Hematopoietic multipotent progenitor cell treated with erythropoietin and hydrocortisone succinate and interleukin-3 and kit ligand, for 4 days (in vitro differentiated cells): ENCODE measurements around the gene PPP4R2.
A peak's percentile ranks its signal among the peaks of the same experiment; 100 is the strongest.
"Not testable (repeated sequence)": the region's sequence is repeated elsewhere in the genome, so short reads cannot be mapped to it uniquely, and the experiment has no call there.

Source experiments
- DNase-seq: peaks from one replicate; pipeline ENCODE4 v3.0.0-alpha.2; 2015

PPP4R2 gene

DNA sequence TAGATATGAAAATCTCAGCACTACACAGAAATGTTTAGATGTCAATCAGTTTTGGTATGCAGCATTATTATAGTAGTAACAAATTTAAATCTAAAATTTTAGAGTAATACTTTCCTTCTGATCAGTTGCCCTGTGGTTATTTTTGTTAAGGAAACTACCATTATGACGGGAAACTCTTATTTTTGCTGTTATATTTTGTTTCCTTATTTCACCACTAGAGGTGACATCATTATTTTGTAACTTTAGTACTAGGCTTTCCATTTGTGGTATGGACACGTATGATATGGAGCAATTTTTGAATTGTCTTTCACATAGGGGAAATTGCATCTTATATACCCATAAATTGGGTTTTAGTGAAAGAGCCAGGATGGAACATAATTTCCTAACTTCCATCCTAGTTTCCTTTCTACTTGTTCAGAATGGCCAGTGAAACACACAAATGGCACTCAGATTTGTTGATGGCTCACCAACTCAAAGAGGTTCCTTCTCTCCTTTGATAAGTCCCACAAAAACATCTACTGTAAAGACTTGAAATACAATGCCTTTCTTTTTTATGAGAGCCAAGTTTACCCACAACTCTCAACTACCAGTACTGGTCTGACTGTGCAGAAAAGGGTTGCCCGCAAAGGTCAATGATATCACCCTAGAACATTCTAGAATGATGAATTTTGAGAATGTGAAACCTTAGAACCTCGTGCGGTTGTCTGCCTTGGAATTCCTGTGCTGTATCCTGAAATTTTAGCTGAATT lies 19.4 kb upstream of the PPP4R2 start:
- DNase-seq, result peak; percentile 61

DNA sequence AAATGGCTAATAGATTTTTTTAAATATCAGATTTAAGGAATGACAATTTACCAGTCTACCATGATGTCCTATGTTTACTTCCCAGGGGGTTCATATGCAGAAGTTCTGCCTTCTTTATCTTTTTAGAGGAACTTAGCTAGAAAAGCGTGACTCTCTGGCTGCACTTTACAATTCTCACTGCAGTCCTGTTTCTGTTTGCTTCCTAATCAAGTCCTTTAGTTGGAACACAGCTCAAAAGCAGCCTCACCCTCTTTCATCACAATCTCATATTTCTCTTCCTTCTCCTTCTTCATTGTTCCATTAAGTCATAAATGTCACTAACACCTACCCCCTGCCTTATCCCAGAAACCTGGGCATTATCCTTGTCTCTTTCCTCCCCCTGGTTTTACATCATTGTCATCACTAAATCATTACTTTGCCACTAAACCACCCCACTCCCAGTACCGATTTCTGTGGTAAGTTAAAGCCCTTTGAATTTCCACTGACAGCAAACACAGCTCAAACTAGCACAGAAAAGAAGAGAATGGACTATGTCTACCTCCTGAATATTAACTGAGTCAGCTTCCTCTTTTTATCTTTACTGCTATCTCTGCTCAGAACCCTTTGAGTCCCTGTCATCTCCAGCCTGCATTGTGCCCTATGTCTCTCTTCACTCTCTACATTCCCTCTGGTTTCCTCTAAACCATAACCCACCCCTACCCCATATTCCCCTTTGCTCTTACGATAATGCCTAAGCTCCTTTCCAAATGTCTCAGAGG lies 13.8 kb upstream of the PPP4R2 start:
- peak; percentile 38 for DNase-seq

DNA sequence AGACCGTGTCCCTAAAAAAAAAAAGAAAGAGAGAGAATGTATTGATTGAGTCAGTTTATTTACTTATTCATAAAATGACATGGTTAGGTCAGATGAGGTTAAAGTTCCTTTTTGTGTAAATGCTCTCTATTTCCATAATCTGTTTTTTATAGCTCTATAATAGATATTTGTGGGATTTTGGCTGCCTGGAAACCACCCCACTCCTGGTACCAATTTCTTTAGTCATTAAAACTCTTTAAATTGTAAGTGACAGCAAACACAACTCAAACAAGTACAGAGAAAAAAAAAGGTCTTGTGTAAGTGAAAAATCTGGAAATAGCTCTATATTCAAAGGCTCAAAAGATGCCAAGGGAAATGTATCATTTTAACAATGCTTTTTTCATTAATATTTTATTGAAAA lies 11.0 kb upstream of the PPP4R2 start:
- no peak for DNase-seq

DNA sequence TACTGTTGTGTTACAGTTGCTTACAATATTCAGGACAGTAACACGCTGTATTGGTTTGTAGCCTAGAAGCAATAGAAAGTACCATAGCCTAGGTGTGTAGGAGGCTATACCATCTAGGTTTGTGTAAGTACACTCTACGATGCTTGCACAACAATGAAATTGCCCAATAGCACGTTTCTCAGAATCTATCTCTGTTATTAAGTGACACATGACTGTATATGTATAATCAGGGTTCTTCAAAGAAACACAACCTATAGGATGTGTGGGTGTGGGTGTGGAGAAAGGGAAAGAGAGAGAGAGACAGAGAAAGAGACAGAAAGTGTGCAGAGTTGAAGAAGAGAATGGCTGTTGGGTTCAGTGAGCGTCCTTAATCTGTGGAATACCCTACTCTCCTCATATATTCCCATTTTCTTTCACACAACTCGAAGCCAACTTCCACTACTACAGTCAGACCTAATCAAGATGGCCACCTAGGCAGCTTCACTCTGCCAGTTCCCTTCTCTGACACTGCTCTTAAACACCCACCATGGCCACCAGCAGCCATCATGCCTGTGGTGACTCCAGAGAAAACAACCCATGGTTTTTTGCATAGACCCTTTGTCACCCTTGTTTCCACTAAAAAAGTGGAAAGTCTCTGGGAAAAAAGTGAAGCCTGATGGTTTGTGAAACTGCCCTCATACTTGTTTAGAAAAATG lies 5.8 kb upstream of the PPP4R2 start:
- peak; percentile 40 for DNase-seq

DNA sequence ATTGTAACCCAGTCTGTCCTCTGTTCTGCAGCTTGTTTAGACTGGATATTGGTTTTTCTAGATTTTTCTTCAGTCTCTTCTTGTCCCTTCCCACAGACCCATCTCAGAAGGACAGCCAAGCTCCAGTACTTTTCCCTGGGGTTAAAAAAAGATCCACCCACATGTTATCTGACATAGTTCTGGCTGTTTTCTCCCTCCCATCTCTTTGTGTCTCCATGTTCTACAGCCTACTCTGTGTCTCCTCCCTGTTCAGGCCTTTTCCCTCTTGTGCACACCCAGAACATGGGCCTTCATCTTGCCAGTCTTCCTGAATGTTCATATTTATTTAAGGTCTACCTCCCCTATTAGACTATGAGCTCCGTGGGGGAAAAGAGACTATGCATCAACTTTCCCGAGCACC lies 5.1 kb upstream of the PPP4R2 start:
- no peak for DNase-seq

DNA sequence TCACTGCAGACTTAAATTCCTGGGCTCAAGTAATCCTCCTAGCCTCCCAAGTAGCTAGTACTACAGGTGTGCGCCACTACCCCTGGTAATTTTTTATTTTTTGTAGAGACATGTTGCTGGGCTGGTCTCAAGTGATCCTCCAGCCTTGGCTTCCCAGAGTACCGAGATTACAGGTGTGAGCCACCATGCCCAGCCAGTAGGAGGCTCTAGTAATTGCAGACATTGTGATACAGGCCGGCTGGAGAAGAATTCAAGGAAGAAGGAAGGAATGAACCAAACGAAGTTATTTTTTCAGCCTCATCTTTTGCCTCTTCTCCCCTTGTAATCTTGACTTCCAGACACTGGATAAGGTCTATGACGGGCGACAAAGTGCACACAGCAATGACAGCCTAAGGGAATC lies 3.2 kb upstream of the PPP4R2 start:
- DNase-seq, result no peak

DNA sequence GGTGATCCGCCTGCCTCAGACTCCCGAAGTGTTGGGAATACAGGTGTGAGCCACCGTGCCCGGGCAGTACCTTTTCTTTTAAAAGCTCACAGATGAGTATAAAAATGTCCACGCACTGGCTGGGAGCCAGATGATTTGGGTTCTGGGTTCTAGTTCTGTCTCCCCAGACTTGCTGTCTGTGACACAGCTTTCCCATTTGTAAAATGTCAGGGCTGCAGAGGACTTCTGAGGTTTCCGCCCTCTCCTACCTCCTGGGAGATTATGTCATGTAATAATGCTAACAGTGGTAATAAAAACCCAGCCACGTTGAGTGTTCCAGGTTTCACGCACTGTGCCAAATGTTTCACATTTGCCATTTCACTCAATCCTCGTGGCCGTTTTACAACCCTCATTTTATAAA lies 1.3 kb upstream of the PPP4R2 start:
- DNase-seq, result no peak

DNA sequence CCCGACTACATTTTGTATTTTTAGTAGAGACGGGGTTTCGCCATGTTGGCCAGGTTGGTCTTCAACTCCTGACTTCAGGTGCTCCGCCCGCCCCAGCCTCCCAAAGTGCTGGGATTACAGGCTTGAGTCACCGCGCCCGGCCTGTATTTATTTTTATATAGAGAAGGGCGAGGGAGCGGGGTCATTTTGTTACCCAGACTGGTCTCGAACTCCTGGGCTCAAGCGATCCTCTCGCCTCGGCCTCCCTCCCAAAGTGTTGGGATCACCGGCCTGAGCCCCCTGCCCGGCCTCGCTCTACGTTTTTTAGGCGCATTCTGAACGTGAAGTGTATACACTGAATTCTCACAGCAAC lies 514 bp upstream of the PPP4R2 start:
- no peak for DNase-seq

DNA sequence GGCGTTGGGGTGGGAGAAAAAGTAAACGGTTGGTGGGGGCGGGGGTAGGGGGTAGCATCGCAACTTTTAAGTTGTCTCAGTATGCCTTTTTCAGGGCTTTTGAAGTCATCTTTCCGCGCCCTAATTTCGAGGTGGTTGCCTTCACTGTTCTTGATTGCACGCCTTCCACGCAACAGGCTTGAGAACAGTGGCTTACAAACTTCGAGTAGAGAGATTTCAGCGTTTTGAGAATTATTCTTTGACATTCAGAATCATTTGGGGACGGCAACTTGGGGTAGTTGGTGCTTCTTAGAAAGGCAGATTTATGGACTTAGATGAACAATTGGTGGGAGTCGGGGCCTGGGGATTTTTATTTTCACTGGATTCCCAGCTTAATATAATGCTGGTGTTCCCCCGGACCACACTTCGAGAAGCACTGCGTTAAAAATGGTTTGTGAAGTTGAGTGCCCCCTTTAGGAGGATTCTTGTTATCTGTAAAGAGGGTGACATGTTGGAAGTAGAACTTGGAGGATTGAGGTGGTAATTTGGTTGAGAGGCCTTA lies 880 bp downstream of the PPP4R2 start:
- DNase-seq, result peak; percentile 89

DNA sequence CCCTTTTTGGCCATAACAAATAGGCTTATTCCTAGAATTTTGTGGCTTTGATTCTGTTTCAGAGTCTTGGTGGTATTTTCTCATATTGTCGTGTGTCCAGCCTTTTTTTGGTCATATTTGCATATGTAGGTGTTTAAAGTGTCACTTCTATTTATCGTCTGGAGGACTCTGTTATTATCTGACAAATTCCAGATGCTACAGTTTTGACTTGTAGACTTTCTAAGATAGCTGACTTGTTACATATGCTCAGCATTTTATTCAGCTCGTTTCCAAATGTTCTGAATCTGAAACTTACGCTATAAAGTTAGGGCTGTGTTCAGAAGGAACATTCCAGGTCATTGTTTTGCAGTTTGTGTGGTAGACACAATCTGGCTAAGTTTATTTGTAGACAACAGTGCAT lies 1.9 kb downstream of the PPP4R2 start:
- no peak for DNase-seq

DNA sequence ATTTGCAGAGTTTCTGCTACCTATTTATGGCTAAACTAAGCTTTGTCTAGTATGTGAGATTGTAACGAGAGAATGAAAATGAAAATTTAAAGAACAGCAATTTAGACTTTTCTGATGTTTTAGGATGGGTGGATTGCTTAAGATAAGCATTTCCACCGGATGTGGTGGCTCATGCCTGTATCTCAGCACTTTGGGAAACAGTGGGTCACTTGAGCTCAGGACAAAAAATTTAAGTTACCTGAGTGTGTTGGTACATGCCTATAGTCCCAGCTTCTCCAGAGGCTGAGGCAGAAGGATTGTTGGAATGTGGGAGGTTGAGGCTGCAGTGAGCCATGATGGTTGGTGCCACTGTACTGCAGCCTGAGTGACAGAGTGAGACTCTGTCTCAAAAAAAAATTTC lies 3.3 kb downstream of the PPP4R2 start:
- peak; percentile 35 for DNase-seq

DNA sequence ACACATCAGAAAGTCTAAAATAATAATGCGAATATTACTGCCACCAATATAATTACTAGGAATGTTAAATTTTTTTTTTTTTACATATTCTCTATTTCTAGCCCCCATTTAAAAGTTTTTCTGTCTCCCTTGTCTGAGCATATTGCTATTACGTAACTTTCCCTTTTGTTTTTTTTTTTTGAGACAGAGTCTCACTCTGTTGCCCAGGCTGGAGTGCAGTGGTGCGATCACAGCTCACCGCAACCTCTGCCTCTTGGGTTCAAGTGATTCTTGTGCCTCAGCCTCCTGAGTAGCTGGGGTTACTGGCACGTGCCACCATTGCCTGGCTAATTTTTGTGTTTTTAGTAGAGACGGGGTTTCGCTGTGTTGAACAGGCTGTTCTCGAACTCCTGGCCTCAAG lies 6.4 kb downstream of the PPP4R2 start:
- DNase-seq, result not testable (repeated sequence)

DNA sequence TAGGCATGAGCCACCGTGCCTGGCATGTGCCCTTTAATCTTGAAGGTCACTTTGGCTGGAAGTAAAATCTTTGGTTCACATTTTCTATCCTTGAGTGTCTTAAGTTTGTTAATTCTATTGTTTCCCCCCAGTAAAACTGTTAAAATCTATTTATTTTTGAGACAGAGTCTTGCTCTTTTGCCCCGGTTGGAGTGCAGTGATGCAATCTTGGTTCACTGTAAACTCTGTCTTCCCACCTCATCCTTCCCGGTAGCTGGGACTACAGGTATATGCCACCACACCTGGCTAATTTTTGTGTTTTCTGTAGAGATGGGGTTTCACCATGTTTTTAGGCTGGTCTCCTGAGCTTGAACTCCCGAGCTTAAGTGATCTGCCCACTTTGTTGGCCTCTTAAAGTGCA lies 7.7 kb downstream of the PPP4R2 start:
- no peak for DNase-seq

DNA sequence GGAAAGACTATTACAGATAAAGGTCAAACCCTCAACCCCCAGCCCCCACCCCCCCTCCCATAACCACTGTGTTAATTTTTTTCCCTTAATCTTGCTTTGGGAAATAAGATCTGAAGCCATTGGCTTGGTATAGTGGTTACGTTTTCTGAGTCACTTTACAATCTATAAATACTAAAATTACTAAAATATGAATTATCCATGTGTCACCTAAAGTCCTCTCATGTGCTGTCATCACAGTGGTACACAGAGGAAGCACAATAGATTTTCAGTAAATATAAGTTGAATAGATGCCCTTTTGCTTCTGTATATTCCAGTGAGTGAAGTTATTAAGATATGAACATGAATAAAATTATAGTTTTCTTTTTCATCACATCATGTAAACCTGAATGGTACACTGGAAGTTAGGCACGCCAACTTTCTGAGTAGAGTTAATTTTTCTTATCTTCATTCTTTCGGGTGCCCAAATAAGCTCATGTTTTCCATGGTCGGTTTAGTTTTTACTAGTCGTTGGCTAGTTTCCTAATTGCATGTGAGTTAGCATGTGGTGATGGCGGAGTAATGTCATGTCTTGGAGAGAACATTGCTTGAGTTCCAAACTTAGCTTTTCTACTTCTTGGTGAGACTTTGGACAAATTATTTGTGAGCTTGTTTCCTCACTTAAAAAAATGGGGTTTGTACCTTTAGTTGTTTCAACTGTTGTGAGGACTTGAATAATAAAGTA lies 11.5 kb downstream of the PPP4R2 start:
- no peak for DNase-seq

DNA sequence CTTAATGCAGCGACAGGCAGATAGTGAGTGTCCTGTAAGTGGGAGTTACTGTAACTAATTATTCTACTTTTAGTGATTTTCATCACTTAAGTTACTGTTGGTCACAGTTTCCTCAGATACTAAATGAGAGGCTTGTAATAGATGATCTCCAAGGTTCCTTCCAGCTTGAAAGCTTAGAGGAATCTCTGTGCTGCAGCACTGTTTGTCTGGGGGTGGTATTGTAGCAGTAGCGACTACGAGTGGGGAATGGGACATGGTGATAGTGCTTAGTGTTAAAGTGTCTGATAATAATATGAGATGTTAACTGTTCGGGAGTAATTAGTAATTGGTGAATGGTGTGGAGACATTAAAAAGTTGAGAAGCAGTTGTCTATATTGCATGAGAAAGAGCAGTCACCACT lies 12.4 kb downstream of the PPP4R2 start:
- no peak for DNase-seq

DNA sequence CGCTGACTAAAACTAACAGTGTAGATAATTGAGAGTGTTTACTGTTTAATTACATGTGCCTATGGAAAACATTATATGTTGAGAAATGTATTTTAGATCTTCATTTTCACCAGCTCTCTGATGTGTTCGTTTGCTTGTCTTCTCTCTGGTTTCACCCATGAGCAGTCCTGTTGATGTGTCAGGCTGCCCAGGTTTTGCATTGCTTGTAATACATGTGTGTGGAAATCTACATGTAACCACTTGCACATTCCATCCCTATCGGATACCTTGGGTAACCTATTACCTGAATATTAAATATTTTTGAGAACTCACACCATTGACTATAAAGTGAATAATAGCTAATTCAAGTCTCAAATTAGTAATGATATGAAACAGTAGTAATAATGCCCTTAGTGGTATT lies 13.1 kb downstream of the PPP4R2 start:
- DNase-seq, result no peak

DNA sequence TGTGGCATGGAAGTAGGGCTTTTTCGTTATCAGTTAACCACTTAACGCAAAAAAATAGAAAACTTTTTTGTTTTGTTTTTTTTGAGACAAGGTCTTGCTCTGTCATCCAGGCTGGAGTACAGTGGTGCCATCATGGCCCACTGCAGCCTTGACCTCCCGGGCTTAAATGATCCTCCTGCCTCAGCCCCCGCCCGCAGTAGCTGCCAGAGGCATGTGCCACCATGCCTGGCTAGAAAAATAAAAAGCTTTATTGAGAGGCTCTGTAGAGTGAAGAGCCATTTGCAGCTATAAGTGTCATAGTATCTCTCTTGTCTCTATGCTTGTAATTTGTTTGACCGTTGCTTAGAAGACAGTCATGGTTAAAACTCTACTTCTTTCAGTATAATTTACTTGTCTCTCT lies 13.5 kb downstream of the PPP4R2 start:
- no peak for DNase-seq

DNA sequence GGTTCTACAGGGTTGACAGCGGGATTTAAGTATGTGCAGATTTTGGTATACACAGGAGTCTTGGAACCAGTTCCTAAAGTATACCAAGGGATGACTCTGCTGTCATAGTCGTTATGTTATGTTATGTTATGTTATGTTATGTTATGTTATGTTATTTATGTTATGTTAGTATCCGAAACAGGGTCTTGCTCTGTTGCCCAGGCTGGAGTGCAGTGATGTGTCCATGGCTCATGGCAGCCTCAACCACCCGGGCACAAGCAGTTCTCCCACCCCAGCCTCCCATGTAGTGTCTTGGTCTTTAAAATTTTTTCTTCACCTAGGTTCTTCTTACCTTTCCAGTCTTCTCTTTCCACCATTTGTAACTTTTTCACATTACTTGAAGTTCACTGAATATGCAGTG lies 21.7 kb downstream of the PPP4R2 start:
- no peak for DNase-seq

DNA sequence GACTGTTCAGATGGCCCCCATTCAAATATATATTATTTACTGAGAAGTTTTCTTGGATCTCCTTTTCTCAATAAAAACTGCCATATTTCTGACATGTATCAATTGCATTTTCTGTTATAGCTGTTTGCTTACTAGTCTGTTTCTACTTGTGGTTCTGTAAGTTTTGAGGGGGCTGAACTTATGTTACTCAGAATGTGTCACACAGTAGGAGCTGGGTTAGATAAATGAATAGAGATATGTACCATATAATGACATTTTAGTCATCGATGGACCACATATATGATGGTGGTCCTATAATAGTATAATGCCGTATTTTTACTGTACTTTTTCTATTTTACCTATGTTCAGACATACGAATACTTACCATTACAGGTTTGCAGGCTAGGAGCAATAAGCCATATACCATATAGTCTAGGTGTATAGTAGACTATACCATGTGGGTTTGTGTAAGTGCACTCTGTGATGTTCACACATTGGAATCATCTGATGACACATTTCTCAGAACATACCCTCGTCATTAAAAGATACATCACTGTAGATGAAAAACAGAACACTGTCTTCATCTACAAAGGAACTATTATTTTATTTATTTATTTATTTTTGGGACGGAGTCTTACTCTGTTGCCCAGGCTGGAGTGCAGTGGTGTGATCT lies 22.3 kb downstream of the PPP4R2 start:
- no peak for DNase-seq

DNA sequence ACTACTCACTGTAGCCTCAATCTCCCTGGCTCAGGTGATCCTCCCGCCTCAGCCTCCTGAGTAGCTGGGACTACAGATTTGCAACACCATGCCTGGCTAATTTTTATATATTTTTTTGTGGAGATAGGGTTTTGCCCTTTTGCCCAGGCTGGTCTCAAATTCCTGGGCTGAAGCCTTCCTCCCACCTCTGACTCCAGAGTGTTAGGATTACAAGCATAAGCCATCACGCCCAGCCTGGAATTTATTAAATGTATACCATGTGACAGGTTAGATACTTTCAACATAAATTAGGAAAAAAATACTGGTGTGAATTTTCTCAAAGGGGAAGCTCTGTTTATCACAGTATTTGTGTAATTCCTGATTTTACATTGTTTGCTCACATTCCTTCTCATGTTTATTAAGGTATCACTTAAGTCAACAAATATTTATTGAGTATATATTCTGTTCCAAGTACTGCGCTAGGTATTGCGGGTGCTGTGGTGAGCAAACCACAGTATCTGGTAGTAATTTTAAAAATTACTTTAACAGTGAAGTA lies 24.8 kb downstream of the PPP4R2 start:
- no peak for DNase-seq

DNA sequence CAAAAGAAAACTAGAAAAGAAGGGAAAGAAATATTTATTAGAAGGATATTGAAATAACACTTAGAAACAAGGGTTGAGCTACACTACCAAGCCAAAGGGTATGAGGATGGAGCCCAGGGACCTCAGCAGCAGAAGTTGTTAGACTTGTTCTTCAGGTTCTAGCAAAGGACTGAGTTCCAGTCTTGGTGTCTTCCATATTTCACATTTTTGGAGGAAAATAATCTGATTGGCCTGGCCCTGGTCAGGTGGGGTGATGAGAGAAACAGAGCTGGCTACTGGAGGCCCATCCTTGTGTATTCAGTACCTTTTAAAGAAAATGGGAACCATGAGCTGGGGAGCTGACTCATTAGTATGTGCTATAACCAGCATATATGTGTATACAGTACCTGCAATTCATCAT lies 28.2 kb downstream of the PPP4R2 start:
- DNase-seq, result no peak

DNA sequence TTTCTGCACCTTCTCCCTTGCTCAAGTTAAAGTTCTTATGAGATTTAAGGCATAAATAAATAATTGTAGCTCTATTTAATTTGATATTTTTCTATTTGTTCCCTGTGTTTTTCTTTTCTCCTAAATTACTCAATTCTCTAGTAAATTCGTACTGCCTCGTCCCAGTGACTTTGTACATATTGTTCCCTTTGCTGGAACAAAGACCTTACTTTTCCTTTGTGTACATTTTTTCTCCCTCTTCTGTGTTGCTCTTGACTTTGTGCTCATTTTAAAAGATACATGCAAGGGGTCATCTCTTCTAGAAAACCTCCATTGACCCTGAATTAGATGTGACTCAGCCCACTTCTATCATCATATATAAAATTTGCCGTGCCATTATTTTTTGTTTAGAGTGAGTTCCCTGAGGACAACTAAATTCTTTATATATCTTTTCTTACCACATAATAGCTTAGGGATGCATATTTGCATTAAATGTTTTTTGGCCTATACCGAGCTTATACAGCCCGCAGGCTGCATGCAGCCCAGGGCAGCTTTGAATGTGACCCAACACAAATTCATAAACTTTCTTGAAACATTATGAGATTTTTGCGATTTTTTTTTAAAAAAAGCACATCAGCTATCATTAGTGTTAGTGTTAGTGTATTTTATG lies 29.6 kb downstream of the PPP4R2 start:
- no peak for DNase-seq
